Left forelimb (tissue), 1 donor: ENCODE data around the gene MEGF10.
"Not testable (repeated sequence)": the region's sequence is repeated elsewhere in the genome, so short reads cannot be mapped to it uniquely, and the experiment has no call there.

Experiments
- DNase-seq: peaks from one replicate; pipeline ENCODE4 v3.0.0-alpha.2; 2018; ENCODE audit warnings: low spot score

Gene MEGF10

DNA sequence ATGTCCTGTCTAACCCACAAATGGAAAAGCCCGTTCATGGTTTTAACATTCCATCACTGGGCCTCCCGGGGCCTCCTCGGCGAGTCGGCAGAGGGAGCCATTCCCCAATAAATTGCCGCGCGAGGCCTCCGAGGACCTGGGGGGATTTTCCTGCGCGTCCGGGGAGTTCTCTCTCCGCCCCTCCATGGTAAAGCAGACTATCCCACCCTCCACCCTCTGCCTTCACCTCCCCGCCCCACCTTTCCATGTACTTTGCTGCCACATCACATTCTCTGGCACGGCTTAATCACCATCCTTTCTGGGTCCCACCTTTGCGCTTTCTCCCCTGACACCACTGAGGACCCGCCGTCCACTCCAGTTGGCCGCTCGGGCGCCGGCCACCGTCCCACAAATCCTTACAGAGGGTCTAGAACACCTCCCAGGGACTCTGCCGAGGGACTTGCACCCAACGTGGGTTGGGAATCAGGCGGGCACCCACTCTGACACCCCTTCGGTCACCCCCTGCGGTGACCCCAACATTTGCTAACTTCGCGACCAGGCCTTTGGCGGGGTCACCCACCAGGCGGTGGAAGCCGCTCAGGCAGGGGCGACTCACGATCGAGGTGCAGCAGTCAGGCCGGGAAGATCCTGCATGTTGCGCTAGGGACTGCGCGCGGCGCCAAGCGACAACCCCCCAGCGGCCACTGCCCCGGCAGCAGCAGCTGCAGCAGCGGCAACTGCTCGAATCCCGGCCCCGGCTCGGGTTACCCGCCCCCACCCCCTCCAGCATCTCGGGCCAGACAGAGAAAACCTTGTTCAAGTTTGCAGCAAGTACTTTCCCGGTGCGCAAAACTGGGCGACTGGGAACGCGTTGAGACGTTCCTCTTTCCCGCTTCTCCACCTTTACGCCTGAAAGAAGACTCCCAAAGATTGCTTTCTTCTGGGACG, at the start of gene MEGF10:
Gene MEGF10 (plus strand): TSS at position 778 of the 927 bp plus-strand sequence. CDS start 40,513 bp downstream, outside the sequence.
- DNase-seq, result peak; percentile 89

DNA sequence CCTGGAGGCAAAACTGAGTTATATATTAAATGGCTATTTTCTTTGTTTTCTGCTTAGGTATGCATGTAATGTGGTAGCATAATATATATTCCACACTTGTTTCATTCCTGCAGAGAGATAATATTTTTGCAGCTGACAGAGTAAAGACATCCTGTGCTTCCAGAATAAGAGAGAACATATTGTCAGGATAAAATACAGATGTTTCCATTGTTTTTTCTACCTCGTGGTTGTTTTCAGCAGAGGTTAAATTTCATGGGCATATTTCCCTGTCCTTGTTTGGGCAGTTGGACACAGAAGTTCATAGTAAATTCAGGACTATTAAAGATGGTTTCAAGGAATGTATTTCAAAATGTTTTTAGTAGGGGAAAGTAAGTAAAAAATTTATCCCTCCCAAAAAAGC, 47.6 kb upstream of the MEGF10 start:
- DNase-seq, result no peak

DNA sequence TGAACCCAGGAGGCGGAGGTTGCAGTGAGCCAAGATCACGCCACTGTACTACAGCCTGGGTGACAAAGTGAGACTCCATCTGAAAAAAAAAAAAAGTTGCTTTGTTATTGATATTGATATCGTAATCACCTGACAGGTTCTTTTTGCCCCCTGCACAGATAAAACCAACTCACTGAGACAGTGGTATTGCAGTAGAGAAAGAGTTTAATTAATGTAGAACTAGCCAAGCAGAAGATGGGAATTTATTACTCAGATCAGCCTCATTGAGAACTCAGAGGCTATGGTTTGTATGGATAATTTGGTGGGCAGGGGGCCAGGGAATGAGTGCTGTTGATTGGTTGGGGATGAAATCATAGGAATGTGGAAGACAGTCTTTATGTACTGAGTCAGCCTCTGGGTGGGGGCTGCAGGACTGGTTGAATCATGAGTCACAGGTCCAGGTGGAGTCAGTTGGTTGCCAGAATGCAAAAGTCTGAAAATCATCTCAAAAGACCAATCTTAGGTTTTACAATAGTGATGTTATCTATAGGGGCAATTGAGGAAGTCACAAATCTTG, 35.8 kb upstream of the MEGF10 start:
- DNase-seq, result no peak

DNA sequence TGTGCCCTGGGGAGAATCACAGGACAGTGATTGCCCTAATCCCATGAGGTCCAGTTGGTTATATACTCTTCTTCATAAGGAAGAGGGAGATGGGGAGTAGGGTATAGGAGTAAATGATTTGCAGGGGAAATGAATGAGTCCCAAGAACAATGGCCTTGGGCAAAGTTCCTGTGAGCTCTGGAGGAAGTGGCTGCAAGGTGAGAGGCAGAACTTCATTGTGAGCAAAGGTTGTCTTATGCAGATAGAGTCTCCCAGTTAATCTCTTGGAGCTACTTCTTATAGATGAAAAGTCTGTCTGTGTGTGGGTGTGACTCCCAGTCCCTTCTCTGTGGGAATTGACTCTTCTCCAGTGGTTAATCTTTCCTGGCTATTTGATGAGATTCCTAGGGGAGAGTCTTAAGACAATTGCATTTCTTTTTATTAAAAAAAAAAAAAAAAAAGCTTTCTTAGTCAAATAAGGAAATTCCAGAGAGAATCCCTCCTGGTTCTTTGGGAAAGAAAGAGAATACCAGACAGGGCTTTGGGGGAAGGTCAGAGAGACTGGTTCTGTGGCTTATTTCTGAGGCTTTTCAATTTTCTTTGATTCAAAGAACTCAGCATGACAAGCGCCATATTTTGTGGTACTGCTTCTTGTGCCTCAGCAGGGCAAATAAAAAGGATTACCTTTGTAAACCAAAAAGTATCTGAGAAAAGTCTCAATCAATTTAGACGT, 33.6 kb upstream of the MEGF10 start:
- no peak for DNase-seq

DNA sequence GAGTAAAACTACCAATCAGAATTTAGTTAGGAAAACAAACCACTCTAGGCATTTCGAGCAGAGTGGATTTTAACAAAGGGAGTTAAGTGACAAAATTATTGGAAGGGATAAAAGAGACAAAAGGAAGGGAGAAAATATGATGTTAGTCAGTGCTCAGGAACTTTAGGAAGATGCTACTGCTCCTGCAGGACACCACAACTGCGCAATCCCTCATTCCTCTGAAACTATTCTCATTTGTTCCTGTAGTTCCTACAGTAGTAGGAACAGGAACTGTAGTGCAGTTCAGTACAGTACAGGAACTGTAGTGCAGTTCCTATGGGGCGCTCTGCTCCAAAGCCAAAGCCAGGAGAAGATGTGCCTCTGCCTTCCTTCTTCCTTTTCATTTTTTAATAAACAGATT, 29.9 kb upstream of the MEGF10 start:
- DNase-seq, result no peak

DNA sequence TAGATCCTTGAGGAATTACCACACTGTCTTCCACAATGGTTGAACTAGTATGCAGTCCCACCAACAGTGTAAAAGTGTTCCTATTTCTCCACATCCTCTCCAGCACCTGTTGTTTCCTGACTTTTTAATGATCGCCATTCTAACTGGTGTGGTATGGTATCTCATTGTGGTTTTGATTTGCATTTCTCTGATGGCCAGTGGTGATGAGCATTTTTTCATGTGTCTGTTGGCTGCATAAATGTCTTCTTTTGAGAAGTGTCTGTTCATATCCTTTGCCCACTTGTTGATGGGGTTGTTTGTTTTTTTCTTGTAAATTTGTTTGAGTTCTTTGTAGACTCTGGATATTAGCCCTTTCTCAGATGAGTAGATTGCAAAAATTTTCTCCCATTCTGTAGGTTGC, 25.1 kb upstream of the MEGF10 start:
- DNase-seq, result not testable (repeated sequence)

DNA sequence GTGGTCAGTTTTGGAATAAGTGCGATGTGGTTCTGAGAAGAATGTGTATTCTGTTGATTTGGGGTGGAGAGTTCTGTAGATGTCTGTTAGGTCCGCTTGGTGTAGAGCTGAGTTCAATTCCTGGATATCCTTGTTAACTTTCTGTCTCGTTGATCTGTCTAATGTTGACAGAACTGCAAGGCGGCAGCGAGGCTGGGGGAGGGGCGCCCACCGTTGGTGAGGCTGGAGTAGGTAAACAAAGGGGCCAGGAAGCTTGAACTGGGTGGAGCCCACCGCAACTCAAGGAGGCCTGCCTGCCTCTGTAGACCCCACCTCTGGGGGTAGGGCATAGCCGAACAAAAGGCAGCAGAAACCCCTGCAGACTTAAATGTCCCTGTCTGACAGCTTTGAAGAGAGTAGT, 22.3 kb upstream of the MEGF10 start:
- not testable (repeated sequence) for DNase-seq

DNA sequence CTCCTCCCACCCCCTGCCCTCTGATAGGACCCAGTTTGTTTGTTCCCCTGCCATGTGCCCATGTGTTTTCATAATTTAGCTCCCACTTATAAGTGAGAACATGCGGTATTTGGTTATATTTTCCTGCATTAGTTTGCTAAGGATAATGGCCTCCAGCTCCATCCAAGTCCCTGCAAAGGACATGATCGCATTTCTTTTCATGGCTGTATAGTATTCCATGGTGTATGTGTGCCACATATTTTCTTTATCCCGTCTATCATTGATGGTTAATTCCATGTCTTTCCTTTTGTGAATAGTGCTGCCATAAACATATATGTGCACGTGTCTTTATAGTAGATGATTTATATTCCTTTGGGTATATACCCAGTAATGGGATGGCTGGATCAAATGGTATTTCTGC, 19.9 kb upstream of the MEGF10 start:
- not testable (repeated sequence) for DNase-seq

DNA sequence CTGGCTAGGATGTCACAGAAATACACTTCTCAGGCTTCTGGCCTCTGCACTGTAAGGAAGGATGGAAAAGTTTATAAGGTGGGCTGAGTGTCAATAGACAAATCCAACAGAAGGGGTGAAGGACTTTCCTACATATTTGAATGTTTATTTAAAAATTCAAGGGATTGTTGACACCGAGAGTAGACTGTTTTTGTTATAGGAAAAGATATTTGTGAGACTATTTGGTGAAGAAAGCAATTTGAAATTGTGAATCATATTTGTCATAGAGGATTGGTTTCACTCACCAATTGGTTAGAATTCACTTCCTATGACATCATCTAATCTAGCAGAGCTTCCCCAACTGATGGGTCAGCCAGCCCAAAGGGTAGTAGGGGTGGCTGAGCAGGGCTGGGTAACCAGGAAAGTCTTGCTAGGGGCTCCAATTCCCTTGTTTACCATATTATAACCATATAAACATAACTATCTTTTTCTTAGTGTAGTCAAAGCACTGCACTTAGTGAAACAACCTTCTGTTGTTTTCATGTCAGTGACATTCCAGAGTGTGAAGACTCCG, 14.9 kb upstream of the MEGF10 start:
- DNase-seq, result no peak

DNA sequence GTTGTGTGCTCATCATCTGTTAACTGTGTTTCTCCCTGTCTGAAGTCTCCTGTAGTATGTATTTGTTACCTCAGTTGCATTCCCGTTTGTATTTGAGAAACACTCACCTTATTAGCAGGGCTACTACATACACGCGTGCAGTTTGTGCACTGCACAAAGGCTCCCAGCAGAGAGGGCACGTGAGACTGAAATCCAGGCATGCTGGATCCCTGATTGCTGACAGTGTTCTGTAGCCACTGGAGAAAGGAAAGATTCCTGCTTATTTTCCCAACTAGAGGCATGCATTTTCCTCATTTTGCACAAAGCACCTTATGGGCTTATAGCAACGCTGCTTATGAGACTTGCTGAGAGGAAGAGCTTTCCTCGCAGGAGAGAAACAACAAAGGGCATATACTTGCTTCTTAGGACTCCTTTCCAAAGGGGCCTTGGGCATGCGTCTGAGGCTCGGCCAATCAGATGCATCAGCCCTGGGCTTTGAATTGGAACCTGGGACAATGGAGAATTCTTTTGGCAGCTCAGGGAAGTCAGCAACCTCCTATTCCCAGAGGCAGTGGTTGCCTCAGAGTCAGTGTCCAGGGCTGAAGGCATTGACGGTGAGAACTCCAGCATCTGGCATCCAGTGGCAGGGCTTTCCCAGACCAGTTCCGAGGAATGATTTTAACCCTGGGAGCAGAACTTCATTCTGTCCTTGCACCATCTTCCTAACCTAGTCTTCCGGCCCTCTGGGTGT, 9.9 kb upstream of the MEGF10 start:
- no peak for DNase-seq

DNA sequence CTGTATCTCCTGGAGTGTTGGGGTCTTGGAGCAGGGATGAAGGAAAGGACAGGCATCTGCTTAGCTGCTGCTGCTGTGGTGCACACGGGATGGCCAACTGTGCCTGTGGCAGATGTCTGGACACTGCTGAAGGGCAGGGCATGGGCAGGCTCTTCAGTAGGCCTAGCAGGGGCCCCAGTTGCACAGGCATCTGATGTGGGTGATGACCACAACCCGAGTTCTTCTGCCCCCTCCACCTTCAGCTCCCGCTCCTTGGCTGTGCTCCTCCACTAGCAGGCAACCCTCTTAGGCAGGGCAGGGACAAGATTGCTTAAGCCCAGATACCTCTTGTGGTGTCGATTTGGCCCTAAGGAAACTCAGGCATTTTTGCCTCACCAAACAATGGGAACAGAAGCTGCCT, 9.0 kb upstream of the MEGF10 start:
- no peak for DNase-seq

DNA sequence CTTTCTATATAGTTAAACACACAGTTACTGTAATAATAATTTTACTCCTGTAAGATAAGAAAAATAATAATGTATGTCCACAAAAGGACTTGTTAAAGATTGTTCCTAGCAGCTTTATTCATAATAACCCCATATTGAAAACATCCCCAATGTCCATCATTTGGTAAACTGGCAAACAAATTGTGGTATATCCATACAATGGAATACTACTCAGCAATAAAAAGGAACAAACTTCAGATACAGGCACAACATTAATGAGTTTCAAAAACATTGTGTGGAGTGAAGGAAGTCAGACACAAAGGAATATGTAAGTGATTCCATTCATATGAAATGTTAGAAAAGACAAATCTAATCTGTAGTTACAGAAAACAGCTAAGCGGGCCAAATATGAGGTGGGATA, 1.9 kb upstream of the MEGF10 start:
- no peak for DNase-seq

DNA sequence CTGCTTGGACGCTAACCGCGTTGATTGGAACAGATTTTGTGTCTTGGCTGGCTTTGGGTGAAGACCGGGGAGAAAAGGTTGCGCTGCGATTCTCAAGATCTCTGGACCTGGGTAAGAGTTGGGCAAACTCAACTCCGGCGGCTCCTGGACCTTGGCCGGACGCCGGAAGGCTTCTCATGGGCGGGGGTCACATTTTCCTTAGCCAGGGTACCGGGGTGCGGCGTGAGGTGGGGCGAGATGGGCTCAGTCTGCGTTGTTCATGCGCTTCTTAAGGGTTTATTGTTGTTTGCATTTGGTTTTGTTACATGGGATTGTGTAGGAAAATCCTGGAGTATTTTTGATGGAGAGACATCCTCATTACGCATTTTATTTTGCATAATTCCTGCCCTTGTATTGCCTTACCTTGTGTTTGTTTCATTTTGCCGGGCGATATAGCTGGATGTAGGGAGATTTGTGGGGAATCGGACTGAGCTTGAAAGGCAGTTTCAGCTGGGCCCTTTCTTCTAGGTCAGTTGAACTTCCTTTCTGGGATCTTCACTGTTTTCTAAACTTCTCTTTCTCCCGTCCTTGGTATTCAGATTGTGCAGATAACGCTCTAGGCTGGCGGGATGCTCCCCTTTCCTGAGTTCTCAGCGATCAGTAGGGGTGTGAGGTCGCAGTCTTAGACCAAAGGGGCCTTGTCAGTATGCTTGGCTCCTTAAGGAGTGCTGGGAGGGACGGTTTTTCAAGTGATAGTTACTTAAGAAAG, 524 bp downstream of the MEGF10 start:
- DNase-seq, result no peak

DNA sequence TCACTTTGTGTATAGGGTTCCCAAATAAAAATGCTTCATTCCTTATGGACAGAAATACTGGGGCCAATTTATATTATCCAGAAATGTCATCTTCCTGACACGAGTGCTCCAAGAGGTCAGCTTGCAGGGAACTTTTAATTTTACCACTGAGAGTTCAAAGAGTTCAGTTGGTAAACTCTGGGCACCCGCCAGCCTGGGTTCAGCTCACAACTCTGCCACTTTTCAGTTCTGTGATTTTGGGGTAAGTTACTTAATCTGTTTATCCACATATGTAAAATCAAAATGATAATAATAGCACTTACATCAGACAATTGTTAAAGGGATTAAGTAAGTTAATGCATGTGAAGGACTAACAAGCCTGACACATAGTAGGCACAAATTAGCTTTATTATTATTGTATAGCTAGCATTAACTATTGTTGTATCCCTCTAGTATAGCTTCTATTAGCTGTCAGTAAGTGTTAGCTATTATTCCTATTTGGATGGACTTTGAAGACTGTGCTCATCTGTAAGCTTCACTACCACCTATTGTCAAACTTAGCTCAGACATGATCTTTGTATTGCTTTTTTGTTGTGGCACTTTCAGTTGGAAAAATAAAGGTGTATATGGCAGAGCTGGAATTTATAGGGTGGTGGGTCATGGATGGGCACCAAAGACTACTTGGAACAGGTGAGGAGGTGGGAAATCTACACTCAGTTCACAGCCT, 1.6 kb downstream of the MEGF10 start:
- DNase-seq, result no peak

DNA sequence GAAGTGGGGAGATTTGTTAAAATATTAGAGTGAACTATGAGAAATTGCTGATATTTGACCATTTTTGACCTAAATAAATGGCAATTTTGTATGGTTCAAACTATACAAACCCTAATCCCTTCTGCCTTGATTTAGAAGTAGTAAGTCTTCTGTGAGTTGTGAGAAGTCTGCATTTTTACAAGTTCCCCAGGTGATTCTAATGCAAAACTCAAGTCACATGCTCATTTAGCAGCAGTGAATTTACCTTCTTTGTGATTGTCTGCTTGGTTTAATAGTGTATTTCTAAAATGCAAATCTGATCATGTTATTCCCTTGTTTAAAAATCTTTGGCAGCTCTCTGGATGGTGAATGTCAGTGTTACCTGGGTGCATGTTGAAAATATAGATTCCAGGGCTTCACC, 2.8 kb downstream of the MEGF10 start:
- no peak for DNase-seq

DNA sequence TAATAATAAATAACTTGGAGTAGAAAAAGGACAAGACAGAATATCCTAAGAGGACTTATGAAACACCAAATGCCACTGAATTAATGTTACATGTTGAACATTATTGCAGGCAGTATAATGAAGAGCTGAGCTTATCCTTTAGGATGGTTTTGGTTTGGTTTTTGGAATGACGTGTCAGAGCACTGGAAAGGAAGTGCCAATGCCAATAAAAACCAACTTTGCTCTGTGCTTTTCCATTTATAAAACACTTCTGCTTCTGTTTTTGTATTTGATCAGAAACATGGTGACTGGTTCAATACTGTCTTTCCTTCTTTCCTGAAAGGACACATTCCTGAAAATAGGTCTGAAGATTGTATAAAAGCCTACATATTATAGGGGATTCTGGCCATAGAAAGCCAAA, 4.2 kb downstream of the MEGF10 start:
- DNase-seq, result no peak

DNA sequence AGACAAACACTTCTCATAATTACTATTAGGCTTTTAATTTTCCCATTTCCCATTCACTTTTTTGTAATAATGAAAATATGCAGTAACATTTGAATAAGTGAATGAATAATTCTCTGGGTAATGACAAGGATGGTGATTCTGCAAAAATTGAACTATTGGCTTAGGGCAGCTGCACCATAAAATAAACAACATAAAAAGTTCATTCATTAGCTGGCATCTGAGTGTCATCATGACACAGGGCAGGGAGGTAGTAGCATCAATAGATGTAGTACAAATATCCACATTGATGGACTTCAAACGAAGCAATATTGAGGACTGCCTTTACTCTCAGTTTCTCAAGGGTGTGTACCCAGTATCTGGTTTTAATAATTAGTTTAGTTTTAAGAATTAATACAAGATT, 4.9 kb downstream of the MEGF10 start:
- DNase-seq, result no peak

DNA sequence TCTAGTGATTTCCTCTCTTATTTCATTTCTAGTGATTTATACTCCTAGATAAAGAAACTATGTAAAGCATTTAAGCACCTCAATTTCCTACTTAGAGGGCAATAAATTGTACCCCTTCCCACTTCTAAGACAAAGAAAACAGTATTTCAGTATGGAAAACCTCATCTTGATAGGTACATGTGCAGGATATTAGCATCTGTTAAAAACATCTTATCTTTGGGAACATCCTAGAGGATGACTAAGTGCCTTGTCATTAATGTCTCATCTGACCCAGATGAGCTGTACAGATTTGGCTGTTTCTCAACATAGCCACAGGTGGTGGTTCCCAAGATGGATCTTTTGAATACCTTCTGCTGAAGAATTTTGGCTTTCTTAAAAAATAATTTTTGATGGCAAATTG, 5.7 kb downstream of the MEGF10 start:
- DNase-seq, result no peak

DNA sequence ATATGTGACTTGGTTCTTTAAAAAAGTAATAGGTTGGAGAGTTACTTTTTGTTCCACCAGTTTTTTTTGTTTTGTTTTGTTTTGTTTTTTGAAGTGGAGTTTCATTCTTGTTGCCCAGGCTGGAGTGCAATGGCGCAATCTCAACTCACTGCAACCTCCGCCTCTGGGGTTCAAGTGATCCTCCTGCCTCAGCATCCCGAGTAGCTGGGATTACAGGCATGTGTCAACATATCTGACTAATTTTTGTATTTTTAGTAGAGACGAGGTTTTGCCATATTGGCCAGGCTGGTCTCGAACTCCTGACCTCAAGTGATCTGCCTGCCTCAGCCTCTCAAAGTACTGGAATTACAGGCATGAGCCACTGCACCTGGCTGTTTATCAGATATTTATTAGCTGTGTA, 6.3 kb downstream of the MEGF10 start:
- not testable (repeated sequence) for DNase-seq

DNA sequence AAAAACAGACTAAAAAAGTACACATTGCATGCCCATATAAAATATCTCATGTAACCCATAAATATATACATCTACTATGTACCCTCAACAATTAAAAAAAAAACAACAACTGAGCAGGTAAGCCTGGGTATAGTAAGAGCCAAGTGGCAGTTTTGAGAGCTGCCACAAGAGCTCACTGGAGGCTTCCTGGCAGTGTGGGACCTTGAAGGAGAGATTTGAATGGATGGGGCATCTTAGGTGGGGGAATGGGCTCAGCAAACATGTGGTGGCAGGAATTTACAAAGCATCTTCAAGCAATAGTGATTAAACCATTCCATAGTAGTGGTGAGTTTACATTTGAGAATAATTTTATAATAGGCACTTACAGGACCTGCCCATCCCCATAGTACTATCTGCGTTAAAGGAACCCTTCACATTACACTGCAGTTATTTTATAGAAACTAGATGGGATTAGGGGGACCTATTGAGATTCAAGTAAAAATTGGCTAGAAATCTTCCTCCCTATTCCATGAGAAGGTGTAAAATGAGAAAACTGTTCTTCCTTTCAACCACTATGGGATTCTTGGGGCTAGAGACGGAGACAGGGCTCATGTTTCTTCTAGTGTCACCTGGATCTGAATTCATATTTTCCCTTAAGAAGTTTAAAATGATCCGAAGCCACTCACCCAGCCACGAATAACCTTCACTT, 6.9 kb downstream of the MEGF10 start:
- DNase-seq, result no peak
